Keratinocyte (primary cell): Measurements from ENCODE around the gene MARCHF6.

Source experiments
- CTCF ChIP-seq, 3 experiments: IDR thresholded peaks in 1 of 3; conservative IDR thresholded peaks in 1 of 3; optimal IDR thresholded peaks in 1 of 3; 2 replicates in 2 of 3; 3 replicates in 1 of 3; pipeline versions ENCODE3 to v1.5.1; 2011; ENCODE audit warnings: low read length in 3 of 3, mild to moderate bottlenecking in 3 of 3, moderate library complexity in 2 of 3, control low read depth in 1 of 3, inconsistent platforms in 1 of 3; ENCODE audit not compliant: insufficient read depth in 2 of 3; ENCODE audit errors: extremely low read depth in 1 of 3
- EZH2 ChIP-seq: IDR thresholded peaks from one replicate; pipeline ENCODE4 v1.6.1; 2012; ENCODE audit warnings: inconsistent platforms, mild to moderate bottlenecking, low read length, moderate library complexity

- TF ChIP-seq EZH2 (no peak), CTCF (optimal IDR thresholded peaks at IDR 0.05 in 1 of 3, IDR thresholded peaks at IDR 0.05 in 1 of 3, conservative IDR thresholded peaks at IDR 0.05 in 1 of 3; ENCODE audit: extremely low read depth in 1 of 3, insufficient read depth in 2 of 3, low read length in 3 of 3) (no peak)
Measured at GRCh38 chr5:10332301-10332700, 21.2 kb upstream of the MARCHF6 start.
